HT-29 (cell line): ENCODE results near the gene EPHB1. TPM values are rescaled to one million over a fixed set of nuclear protein-coding genes. Genes with fewer than 3 reads are reported as not detected.

Source experiments
- DNase-seq: peaks from one replicate; pipeline ENCODE4 v3.0.0-alpha.2; 2015; ENCODE audit warnings: low spot score
- total RNA-seq: library from RNA; depleted of rRNA; stranded (reverse); fragments of >200 nt; shearing (Covaris generic); gene quantifications from 2 replicates; pipeline ENCODE4 v1.2.3, GENCODE V29; 2014

Gene EPHB1
- total RNA-seq, 1 experiment from 2014 or later: not detected

- peak; percentile 44 for DNase-seq
Observed at GRCh38 chr3:135125171-135125801, 330.2 kb downstream of the EPHB1 start.

GRCh38 chr3:135127946-135128470, 332.9 kb downstream of the EPHB1 start:
- no peak for DNase-seq

DNA sequence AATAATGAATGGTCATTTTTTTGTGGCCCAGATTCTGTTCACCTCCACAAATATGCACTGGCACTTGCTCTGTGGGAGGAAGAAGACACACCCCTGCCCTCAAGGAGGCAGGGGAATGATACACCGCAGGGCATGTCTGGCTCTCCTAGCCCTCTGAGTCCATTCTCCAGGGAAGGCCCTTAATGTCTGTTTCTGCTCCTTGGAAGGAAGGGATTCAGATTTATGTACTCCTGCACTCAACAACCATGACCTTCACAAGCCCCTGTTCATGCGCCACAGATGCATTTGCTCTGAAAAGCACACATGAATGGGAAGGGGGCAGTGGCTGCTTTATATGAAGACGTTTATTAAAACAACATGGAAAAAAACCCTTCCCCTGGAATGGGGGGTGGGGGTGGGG, 333.8 kb downstream of the EPHB1 start:
- no peak for DNase-seq

DNA sequence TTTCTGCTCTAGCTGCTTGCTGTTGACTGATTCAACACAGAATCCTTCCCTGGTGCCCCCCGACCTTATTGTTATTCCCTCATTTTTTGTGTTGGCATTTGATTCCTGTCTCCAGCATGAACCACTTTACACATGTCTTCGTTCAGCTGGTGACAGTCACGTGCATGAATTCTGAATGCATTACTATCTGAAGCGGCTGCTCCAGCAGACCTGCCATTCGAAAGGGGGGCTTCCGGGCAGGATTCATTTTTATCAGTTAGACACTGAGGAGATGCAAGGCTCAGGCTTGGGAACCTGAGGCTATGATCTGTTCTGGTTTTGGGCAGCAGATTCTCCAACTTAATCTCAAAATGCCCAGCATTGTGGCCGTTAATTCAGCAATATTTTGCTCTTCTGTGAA, 336.2 kb downstream of the EPHB1 start:
- no peak for DNase-seq

DNA sequence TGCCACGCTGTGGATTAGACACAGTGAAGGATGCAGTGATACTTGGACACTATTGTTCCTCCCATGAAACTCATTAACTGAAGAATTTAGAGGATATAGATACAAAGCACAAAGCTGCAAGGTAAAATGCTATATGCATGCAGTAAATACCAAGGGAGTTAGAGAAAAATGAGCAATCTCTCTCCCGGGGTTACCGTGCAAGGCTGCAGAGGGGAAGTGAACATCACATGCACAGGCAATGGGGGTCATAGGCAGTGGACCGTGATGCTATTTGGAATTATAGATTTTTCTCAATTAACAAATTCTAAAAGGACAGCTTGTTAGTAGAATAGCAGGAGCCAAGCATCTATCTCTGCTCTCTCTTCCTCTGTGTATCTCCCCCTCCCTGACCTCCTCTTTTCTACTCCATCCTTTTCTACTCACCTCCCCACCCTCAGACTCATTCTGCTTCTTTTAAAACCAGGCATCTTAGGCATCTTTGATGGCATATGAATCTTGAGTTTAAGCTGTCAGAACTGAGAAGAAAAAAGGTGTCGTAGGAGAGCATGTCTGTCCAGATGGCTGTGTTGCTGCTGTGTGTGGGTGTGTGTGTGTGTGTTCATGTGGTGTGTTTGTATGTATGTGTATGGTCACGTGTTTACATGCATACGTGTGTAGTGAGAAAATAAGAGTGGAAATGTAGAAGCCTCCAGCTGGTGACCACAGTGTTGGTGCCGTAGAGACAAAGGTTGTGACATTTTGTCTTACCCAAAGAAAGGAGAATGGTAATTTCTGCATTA, 339.0 kb downstream of the EPHB1 start:
- DNase-seq: no peak

DNA sequence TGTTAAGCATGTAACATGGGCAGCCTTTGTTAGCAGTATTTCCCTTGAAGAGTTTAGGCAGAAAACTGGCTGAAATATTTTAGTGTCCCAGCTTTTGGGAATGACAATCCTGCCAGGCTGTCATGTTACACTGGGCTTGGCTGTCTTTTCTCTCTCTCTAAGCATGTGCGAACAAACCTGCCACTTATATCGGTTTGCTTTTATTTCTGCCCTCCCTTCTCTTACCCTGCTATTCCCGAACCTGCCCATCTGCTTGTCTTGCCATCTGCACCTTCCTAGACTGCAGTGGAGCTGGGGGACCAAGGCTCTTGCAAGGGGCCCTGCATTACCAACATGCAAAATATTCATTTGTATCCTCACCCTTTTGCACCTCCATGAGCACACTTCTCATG, 339.6 kb downstream of the EPHB1 start:
- no peak for DNase-seq

DNA sequence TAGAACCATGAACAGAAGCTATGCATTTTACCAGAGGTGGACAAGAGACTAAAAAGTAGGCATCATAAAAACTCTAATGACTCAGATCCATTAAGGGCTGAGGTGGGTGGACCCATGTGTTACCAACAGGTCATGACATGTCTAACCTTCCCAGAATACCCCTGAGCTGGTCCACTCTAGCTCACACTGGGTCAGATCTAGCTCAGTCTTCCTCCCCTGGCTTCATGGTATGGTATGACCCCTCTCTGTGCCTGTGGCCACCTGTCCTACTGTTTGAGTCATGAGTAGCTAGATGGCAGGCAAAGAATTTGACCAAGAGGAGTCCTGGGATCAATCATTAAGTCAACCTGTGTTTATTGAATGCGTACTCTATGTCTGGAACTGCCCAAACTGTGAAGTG, 340.4 kb downstream of the EPHB1 start:
- no peak for DNase-seq

DNA sequence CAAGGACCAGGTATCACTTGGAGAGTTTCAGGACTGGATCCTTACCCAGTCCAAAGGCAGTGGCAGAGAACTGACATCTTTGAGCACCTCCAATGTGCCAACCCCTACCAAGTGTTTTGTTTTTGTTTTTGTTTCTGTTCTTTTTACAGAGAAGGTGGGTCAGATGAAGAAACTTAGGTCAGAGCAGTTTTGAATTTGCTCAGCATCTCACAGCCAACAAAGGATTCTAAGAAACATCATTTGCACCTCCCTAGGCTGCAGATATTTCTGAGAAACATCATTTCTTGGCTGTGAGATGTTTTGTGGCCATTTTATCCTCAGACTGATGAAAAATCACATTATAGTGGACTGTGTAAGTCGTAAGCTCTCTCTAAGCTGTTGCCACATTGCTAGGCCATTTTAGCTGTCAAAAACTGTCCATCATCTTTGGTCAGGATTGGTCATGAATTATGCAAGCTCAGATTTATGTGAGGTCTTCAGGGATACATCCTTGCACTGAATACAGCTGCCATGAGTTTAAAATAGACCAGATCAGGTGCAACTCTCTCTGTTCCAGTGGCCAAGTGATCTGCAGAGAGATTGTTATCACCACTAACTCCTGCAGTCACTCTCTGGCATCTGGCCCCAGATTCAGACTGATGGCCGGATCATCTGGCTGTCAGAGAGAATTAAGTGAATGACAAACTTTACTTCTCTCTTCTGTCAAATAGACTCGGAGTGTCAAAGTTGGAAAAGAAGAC, 341.5 kb downstream of the EPHB1 start:
- no peak for DNase-seq

DNA sequence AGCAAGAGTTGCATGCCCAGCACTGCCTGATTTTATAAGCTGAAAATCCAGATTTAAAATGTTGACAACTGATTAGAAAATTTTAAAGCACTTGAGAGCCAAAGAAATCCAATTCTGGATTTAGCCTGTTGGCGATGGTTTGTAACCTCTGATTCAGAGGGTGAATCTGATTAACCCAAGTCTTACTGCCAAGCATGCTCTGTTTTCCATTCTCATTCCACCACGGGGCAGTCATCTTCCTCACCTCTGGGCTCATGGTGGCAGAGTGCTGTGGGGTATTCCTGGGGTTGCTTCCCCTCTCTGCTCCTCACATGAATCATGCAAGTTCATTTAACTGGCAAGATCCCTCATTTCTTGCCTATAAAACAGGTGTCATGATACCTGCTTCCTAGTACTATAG, 342.2 kb downstream of the EPHB1 start:
- no peak for DNase-seq

GRCh38 chr3:135138776-135139175, 343.7 kb downstream of the EPHB1 start:
- DNase-seq: no peak

GRCh38 chr3:135140591-135140990, 345.5 kb downstream of the EPHB1 start:
- no peak for DNase-seq

GRCh38 chr3:135141160-135141559, 346.1 kb downstream of the EPHB1 start:
- no peak for DNase-seq

- no peak for DNase-seq
Observed at GRCh38 chr3:135141672-135142071, 346.6 kb downstream of the EPHB1 start.

GRCh38 chr3:135142530-135142929, 347.5 kb downstream of the EPHB1 start:
- DNase-seq: no peak

- DNase-seq: no peak
Observed at GRCh38 chr3:135143474-135143873, 348.4 kb downstream of the EPHB1 start.

DNA sequence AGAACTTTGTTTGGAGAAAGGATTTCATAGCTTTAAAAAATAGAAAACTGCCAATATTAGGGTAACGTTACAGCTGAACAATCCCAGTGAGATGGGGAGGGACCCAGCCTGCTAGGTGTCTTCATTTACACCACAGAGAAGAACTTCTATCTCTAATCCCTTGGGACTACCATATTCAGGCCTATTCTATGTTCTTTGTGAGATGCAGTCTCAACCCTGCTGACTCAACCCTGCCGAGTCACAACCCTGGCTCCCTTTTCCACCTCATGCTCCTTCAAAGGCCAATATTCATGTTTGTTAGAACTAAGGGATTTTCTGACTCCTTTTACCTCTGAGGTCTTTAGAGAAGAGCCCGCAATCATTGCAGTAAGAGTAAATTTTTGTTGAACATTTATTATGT, 350.5 kb downstream of the EPHB1 start:
- DNase-seq: no peak

DNA sequence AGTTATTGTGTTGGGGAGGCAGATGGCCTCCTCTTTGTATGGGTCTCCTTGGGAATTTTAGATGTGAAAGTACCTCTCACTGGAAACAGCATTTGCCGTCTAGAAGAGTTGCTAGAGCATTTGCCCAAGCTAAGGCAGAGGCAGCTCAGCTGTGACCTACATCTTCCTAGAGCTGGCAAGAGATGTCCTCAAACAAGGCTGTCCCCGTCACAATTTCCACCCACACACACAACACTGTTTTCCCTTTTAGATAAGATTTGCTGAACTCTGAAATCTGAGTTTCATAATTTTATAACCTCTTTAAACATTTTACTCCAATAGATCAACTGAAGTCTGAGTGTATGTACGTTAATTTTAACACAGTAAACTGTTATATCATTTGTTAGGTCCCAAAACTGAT, 352.6 kb downstream of the EPHB1 start:
- no peak for DNase-seq

DNA sequence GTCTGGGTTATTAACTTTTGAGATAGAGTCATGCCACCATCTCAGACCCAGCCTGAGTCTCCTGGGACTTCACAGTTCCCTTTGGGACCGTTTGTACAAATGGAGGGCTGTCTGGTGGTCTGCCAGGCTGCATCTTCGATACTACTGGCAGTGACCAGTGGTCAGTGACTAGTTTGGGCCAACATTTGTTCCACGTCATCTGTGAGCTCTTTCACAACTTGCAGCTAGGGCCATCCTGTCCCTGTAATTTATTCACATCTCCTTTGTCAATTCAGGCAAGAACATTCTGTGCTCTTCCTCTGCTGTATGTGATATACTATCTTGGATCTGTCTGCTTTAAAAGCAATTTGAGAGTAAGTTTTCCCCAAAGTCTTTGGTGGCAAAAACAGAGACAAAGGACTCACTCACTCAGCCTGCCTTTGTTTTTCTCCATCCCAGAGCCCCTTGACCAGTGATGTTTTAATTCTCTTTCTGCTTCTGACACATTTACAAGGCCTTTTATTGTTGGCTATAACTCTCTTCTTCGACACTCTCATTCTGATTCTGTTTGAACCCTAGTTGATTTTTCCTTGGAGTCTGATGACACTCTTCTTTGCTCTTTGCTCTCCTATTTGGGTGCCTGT, 353.4 kb downstream of the EPHB1 start:
- DNase-seq: no peak

DNA sequence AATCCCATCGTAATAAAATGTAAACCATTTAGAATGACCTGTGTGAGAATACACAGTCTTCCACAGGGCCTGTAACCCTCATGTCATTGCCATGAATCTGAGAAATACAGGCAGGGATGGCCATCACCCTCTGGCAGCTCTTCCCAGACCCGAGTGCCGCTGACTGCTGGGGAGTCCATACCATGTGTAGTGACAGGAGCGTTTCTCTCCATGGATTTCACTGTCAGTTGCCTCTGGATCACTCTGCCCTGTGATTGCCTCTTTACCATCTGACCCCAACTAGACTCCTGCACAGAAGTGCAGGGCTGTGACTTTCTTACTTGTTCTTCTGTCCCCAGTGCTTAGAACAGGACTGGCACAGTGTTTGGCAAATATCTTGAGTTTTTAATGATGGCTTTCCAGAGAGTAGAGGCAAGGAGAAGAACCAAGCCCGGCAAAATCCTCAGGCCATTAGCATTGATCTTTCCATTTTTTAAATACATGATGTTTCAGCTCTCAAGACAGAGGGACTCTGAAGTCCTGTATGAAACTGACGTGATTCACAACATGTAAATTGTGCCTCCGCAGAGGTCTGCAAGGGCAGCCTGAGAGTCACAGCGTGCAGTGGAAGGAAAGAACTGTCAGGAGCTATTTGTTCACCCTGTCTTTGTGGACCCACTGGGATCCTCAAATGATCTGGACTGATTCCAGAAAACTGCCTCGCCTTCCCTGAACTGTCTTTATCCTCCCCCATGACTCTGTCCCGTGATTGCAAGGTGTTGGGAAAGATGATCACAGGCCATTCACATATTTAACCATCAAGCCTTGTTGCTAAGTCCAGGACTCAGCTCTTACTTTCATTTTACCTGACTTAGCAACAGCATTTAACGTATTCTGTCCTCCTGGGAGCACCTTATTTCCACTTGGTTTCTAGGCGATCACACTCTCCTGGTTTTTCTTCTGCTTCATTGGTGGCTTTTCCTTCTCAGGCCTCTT, 354.9 kb downstream of the EPHB1 start:
- DNase-seq: no peak

DNA sequence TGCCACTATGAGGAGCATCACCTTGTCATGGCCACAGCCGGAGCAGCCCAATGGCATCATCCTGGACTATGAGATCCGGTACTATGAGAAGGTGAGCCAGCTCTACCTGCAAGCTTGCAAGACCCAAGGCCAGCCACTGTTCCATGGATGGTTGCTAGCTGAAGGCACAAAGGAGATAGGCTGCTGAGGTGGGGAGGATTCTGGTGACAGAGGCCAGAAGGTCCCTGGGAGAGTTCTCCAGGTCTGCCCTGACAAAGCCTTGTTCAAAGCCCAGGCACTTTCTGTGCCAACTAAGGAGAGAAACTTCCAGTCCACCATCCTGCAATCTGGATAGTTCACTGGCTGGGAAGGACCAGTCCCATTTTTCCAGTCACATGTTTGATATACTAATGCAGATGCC, 359.1 kb downstream of the EPHB1 start:
- no peak for DNase-seq

DNA sequence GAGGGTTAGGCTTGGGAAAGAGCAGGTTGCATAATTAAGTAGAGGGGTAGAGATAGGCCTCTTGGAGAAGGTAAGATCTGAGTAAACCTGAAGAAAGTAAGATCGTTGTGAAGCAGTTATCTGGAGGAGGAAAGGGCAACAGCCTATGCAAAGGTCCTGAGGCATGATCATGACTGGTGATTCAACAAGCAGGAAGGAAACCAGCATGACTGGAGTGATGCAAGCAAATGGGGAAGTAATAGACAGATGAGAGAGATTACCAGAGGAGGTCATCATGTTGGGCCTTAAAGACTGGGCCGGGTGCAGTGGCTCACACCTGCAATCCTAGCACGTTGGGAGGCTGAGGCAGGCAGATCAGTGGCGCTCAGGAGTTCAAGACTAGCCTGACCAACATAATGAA, 360.2 kb downstream of the EPHB1 start:
- no peak for DNase-seq
